ENCODE measurements around the gene FZD10.

DNA sequence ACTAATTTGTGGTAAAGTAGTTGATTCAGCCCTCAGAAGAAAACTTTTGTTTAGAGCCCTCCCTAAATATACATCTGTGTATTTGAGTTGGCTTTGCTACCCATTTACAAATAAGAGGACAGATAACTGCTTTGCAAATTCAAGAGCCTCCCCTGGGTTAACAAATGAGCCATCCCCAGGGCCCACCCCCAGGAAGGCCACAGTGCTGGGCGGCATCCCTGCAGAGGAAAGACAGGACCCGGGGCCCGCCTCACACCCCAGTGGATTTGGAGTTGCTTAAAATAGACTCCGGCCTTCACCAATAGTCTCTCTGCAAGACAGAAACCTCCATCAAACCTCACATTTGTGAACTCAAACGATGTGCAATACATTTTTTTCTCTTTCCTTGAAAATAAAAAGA lies 2.7 kb downstream of the FZD10 start:
- TF ChIP-seq POLR2A (IDR thresholded peaks at IDR 0.05; ENCODE audit: low read depth, low read length) = no peak
- TF ChIP-seq POLR2AphosphoS5 (IDR thresholded peaks at IDR 0.05; ENCODE audit: low read depth, low read length) = no peak
- TF ChIP-seq TAF1 (IDR thresholded peaks at IDR 0.05; ENCODE audit: borderline replicate concordance, low read depth, low read length) = no peak
